HFFc6 (cell line): ENCODE results near the gene HYOU1. TPM values are rescaled to one million over a fixed set of nuclear protein-coding genes. Genes with fewer than 3 reads are reported as not detected.

Experiments
- DNase-seq: peaks from one replicate; pipeline ENCODE4 v3.0.0-alpha.2; 2018
- H3K27ac Mint-ChIP-seq: 2 replicates; pipeline ENCODE4 v1.8.0; 2020; ENCODE audit warnings: mild to moderate bottlenecking, mixed read lengths
- H3K27me3 Mint-ChIP-seq: 2 replicates; pipeline ENCODE4 v1.8.0; 2021; ENCODE audit warnings: mild to moderate bottlenecking, moderate library complexity, mixed read lengths; ENCODE audit not compliant: insufficient read depth
- H3K36me3 Mint-ChIP-seq: 2 replicates; pipeline ENCODE4 v1.8.0; 2021; ENCODE audit warnings: low read depth, mixed read lengths
- H3K4me1 Mint-ChIP-seq: 2 replicates; pipeline ENCODE4 v1.8.0; 2020; ENCODE audit warnings: low read depth, mixed read lengths
- H3K4me3 Mint-ChIP-seq: 2 replicates; pipeline ENCODE4 v1.8.0; 2020; ENCODE audit warnings: mild to moderate bottlenecking, moderate library complexity, mixed read lengths
- H3K9me3 Mint-ChIP-seq: 2 replicates; pipeline ENCODE4 v1.8.0; 2020; ENCODE audit warnings: mild to moderate bottlenecking, mixed read lengths
- CTCF ChIP-seq: fragments of 200-600 bp; sonication (generic); IDR thresholded peaks from 2 replicates; pipeline ENCODE4 v1.5.0; 2021; ENCODE audit warnings: antibody characterized with exemption, mild to moderate bottlenecking
- total RNA-seq, 6 experiments: library from RNA; stranded (reverse); fragmentation: NEBNext Ultra II Directional; extraction: Animal tissue kit (Norgen Biotek cat#: 25700); gene quantifications; 2 replicates in 1 of 6; 3 replicates in 5 of 6; pipeline ENCODE4 v1.2.3, GENCODE V29; 2021

Gene HYOU1
- total RNA-seq, 6 experiments from 2014 or later: 141 to 180 (median 163) TPM

DNA sequence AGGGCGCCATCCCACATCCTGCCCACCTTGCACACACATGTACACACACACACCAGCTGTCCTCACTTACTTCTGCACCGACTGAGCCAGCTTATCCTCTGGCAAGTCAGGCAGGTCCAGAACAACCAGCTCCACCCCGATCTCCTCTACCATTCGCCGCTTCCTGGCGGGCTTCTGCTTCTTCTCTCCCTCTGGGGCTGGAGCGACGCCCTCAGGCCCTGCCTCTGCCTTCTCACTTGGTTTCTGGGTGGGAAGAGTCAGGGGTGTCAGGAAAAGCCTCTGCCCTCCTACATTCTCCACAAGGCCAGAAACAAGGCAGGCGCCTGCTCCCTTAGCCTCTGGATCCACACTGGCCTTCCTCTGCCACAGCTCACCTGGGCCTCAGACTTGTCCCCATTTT is 8.4 kb downstream of the HYOU1 start:
- Mint-ChIP-seq H3K27ac (no peak overlapping the region; the same call in 1 of the 2 replicates), H3K9me3 (no peaks in the 10 kb centered on the region), H3K36me3 (peaks cover 54% of the 10 kb centered on the region), H3K27me3 (peaks cover 3% of the 10 kb centered on the region; the same call in 1 of the 2 replicates), H3K4me1 (no peaks in the 10 kb centered on the region; the same call in 1 of the 2 replicates), H3K4me3 (no peak overlapping the region)
- TF ChIP-seq CTCF: no peak
- no peak for DNase-seq

DNA sequence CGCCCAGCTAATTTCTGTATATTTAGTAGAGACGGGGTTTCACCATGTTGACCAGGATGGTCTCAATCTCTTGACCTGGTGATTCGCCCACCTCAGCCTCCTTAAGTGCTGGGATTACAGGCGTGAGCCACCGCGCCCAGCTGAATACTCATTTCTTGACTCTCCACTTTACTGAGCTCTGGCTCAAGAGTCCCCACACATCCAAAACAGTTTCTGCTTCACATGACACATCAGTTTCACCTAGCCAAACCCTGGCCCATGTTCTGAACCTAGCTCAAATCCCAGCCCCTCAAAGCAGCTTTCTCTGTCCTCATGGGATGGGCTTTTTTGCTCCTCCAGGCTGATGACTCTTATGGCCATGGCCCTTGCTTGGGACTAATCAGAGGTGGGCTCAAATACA is 9.8 kb downstream of the HYOU1 start:
- no peak overlapping the region for H3K27ac Mint-ChIP-seq
- no peak overlapping the region for H3K4me3 Mint-ChIP-seq
- H3K27me3 Mint-ChIP-seq: peaks cover 5% of the 10 kb centered on the region; the same call in 1 of the 2 replicates
- H3K4me1 Mint-ChIP-seq: peaks cover under 1% of the 10 kb centered on the region
- no peaks in the 10 kb centered on the region for H3K9me3 Mint-ChIP-seq
- H3K36me3 Mint-ChIP-seq: peaks cover 42% of the 10 kb centered on the region
- TF ChIP-seq CTCF: no peak
- DNase-seq: no peak

DNA sequence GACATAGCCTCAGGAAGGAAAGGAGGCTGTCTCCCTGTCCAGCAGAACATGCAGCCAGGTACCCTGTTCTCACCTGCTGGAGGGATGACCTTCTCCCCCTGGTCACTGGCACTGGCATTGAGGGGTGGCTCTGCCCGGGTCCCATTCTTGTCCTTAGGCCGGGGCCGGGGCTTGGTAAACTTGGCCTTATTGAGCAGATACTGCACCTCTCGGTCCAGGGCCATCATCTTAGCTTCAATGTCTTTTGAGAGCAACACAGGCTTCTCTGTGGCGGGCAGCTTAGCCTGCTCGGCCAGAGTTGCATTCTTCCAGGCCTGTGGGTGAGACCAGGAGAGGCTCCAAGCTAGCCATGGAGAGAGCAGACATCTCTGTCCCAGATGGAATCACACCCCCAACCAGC is 10.5 kb downstream of the HYOU1 start:
- Mint-ChIP-seq H3K9me3 (no peaks in the 10 kb centered on the region), H3K27me3 (peaks cover 5% of the 10 kb centered on the region), H3K4me1 (peaks cover 7% of the 10 kb centered on the region), H3K36me3 (peaks cover 39% of the 10 kb centered on the region), H3K4me3 (no peak overlapping the region), H3K27ac (no peak overlapping the region)
- TF ChIP-seq CTCF: no peak
- DNase-seq: no peak

GRCh38 chr11:119044708-119045107 is 12.3 kb downstream of the HYOU1 start:
- no peak overlapping the region for H3K4me3 Mint-ChIP-seq
- H3K9me3 Mint-ChIP-seq: no peaks in the 10 kb centered on the region
- peaks cover 5% of the 10 kb centered on the region for H3K27me3 Mint-ChIP-seq
- TF ChIP-seq CTCF: peak; percentile 50
- peaks cover 27% of the 10 kb centered on the region for H3K36me3 Mint-ChIP-seq
- H3K4me1 Mint-ChIP-seq: peaks cover 7% of the 10 kb centered on the region
- H3K27ac Mint-ChIP-seq: no peak overlapping the region
- DNase-seq: no peak

- Mint-ChIP-seq H3K4me3 (no peak overlapping the region), H3K27ac (no peak overlapping the region), H3K27me3 (peaks cover 3% of the 10 kb centered on the region), H3K36me3 (peaks cover 19% of the 10 kb centered on the region), H3K9me3 (no peaks in the 10 kb centered on the region), H3K4me1 (peaks cover 7% of the 10 kb centered on the region)
- DNase-seq: no peak
- no peak for TF ChIP-seq CTCF
Observed at GRCh38 chr11:119042927-119043326, 14.1 kb downstream of the HYOU1 start.
